ENCODE results near the gene PLEKHH2. TPM values are rescaled to one million over a fixed set of nuclear protein-coding genes. Genes with fewer than 3 reads are reported as not detected.
"Not testable (repeated sequence)": the region's sequence is repeated elsewhere in the genome, so short reads cannot be mapped to it uniquely, and the experiment has no call there.

Gene PLEKHH2
- total and polyA plus RNA-seq, 8 donors = 23.3 to 363 (median 229) TPM

DNA sequence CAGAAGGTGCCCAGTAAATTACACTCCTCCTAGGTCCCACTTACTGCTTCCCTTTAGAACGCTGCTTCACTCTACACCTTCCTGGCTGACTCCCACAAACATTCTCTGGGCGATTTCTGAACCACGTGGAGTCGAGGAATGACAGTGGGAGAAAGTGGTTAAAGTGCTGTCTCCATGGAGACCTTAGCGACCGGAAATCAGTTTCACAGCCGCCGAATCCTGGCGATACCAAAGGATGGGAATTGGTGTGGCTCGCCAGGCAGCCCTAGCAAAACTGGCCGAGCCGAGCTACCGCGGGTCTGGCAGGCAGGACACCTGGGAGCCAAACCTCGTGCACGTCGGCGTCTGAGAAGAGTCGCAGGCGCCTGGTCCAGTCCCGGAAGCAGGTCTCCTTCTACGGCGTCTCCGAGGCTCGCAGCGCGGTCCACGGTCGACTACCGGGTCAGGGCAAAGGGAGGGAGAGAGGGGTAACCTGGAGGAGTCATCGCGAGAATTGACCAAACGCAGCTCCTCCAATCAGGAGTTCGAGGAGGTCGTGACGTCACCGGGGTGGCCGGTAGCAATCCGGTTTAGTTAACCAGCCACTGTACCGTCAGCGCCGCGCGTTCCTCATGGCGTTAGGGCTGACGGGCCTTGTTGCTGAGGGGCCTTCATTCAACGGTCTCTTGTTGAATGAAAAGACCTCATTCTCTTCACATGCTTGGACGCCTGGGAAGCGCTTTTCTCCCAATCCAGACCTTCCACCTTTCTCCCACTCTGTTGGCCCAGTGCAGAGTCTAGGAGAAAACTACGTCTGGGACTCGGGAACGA lies 41.3 kb upstream of the PLEKHH2 start, which contains the start of gene THADA:
THADA (minus strand) TSS at position 436 of the 810 bp plus-strand sequence. CDS start 3,646 bp downstream, outside the sequence.
- H3K4me1 ChIP-seq = peaks cover 10 to 30% of the 10 kb centered on the region in 2 donors
- H3K36me3 ChIP-seq = peaks cover 0 to 13% of the 10 kb centered on the region in 2 donors
- H3K9me3 ChIP-seq = no peaks in the 10 kb centered on the region
- DNase-seq (peak; percentile 96 to 99 (median 98)), ATAC-seq (peak; percentile 95)
- H3K4me3 ChIP-seq = peak within 1 kb of the TSS; percentile 60 to 83
- TF ChIP-seq CTCF (IDR thresholded peaks at IDR 0.05) = no peak
- peak within 1 kb of the TSS; percentile 92 to 94 for H3K27ac ChIP-seq
- intact Hi-C loops (cut with DNase I) = no loop called here
- H3K27me3 ChIP-seq = no peaks in the 10 kb centered on the region

DNA sequence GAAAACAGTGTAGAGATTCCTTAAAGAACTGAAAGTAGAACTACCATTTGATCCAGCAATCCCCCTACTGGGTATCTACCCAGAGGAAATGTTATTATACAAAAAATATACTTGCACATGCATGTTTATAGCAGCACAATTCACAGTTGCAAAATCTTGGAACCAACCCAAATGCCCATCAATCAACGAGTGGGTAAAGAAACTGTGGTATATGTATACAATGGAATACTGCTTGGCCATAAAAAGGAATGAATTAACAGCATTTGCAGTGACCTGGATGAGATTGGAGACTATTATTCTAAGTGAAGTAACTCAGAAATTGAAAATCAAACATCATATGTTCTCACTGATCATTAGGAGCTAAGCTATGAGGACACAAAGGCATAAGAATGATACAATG lies 36.5 kb upstream of the PLEKHH2 start:
- H3K27me3 ChIP-seq; intact Hi-C loops (cut with DNase I); H3K36me3 ChIP-seq; H3K9me3 ChIP-seq; H3K4me3 ChIP-seq; H3K4me1 ChIP-seq; H3K27ac ChIP-seq; ATAC-seq; DNase-seq: not testable (repeated sequence)

DNA sequence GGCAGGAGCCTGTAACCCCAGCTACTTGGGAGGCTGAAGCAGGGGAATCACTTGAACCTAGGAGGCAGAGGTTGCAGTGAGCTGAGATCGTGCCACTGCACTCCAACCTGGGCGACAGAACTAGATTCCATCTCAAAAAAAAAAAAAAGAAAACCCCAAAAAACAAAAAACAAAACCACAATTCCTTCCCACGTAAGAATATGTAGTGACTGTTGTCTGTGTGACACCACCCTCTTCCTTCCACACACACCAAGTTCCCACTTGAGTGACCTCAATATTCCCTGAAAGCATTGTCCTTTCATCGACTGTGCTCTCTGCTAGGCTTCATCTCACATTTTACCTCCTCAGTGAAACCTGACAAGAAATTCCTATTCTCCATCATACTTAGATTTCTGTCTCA lies 32.4 kb upstream of the PLEKHH2 start:
- no peak overlapping the region for H3K4me3 ChIP-seq

GRCh38 chr2:43605079-43605655 lies 31.9 kb upstream of the PLEKHH2 start:
- ATAC-seq = peak; percentile 80
- no peaks in the 10 kb centered on the region for H3K4me1 ChIP-seq

More for the DNA sequence above, 32.4 kb upstream of the PLEKHH2 start:
- no peak for DNase-seq
- H3K27me3 ChIP-seq = no peaks in the 10 kb centered on the region
- ATAC-seq = no peak
- intact Hi-C loops (cut with DNase I) = no loop called here
- no peaks in the 10 kb centered on the region for H3K36me3 ChIP-seq
- no peaks in the 10 kb centered on the region for H3K9me3 ChIP-seq
- no peak for TF ChIP-seq CTCF (IDR thresholded peaks at IDR 0.05)
- H3K4me1 ChIP-seq = no peaks in the 10 kb centered on the region
- H3K27ac ChIP-seq = no peak overlapping the region

GRCh38 chr2:43605851-43606250 lies 31.2 kb upstream of the PLEKHH2 start:
- no peaks in the 10 kb centered on the region for H3K36me3 ChIP-seq
- no peak overlapping the region for H3K27ac ChIP-seq
- ATAC-seq (no peak), DNase-seq (no peak)
- H3K27me3 ChIP-seq = no peaks in the 10 kb centered on the region
- no peak overlapping the region for H3K4me3 ChIP-seq
- intact Hi-C loops (cut with DNase I) = no loop called here
- no peaks in the 10 kb centered on the region for H3K4me1 ChIP-seq
- no peaks in the 10 kb centered on the region for H3K9me3 ChIP-seq
- no peak for TF ChIP-seq CTCF (IDR thresholded peaks at IDR 0.05)

More at GRCh38 chr2:43605079-43605655, 31.9 kb upstream of the PLEKHH2 start:
- TF ChIP-seq CTCF (IDR thresholded peaks at IDR 0.05) = peak; percentile 21 to 40
- peak in 1 of 4 donors; percentile 70 for DNase-seq
- Histone ChIP-seq H3K36me3 (no peaks in the 10 kb centered on the region), H3K4me3 (no peak overlapping the region), H3K27me3 (no peaks in the 10 kb centered on the region), H3K9me3 (no peaks in the 10 kb centered on the region), H3K27ac (no peak overlapping the region)
- intact Hi-C loops (cut with DNase I) = no loop called here
